ENCODE measurements around the gene PPP1R36. TPM values are rescaled to one million over a fixed set of nuclear protein-coding genes. Genes with fewer than 3 reads are reported as not detected.

The PPP1R36 gene
- total and polyA plus RNA-seq, 2 of the 13 experiments (the other 11 are each of a cell fraction or from before 2014, with no cell fraction given), result 0.11 to 0.17 TPM

DNA sequence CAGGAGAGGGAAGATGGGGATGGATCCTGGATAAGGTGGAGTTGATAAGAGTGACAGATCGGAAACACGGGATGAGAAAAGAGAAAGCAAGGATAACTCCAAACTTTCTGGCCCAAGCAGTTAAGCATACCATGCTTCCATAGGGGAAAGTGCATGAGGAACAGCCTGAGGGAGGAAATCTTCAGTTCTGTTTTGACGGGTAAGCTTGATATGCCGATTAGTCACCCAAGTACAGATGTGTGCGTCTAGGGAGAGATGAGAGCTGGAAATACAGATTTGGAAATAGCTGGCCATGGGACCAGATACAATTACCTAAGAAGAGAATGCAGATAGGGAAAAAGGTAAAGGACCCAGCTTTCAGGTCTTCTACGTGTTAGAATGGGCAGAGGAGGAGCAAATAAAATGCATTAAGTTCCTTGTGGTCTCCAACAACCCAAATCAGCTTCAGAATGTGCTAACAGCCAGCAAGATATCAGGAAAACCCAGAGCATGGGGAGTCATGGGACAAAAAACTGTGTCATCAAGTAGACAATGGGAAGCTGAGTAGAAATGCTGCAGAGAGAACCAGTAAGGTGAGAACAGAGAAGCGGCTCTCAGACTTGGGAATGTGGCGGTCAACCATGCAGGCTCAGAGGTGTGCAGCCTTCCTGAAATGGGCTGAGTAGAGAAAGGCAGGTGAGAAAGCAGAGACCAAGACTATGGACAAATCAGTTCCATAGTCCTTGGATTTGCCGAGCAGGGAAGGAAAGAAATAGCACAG is 56.3 kb downstream of the PPP1R36 start:
- intact Hi-C loops (cut with micrococcal nuclease; ENCODE audit: unreplicated experiment), result no loop called here
- Histone ChIP-seq H3K79me2 (ENCODE audit: insufficient read depth, low read length) (no peaks in the 10 kb centered on the region), H3K9ac (ENCODE audit: insufficient read depth, low read depth, low read length) (no peak overlapping the region), H3K27me3 (ENCODE audit: control insufficient read depth in 1 of 2, insufficient read depth in 2 of 2, low read length in 2 of 2) (0 out of 5 replicates have a peak, but pooled peaks cover 0 to 3% of the 10 kb centered on the region in 2 experiments), H3K4me2 (ENCODE audit: low read depth, low read length) (no peak overlapping the region), H2AFZ (ENCODE audit: low read length) (no peak overlapping the region), H3K36me3 (replicated peaks in 1 of 2; ENCODE audit: control insufficient read depth in 1 of 2, insufficient read depth in 2 of 2, low read length in 2 of 2) (no peaks in the 10 kb centered on the region), H3K4me1 (ENCODE audit: insufficient read depth, low read length) (peaks cover 10% of the 10 kb centered on the region; the same call in 1 of the 2 replicates), H3K27ac (ENCODE audit: extremely low read length, insufficient read depth, low read length) (no peak overlapping the region), H3K4me3 (replicated peaks in 1 of 3; ENCODE audit: insufficient read depth in 1 of 3, low read depth in 2 of 3, low read length in 3 of 3) (no peak overlapping the region), H4K20me1 (ENCODE audit: insufficient read depth, low read length) (no peaks in the 10 kb centered on the region), H3K9me3 (ENCODE audit: low read length) (no peaks in the 10 kb centered on the region)
- TF ChIP-seq KLF12 (CRISPR knock-in tag; IDR thresholded peaks at IDR 0.05; ENCODE audit: borderline replicate concordance), result no peak
- TF ChIP-seq, protein P1, sequence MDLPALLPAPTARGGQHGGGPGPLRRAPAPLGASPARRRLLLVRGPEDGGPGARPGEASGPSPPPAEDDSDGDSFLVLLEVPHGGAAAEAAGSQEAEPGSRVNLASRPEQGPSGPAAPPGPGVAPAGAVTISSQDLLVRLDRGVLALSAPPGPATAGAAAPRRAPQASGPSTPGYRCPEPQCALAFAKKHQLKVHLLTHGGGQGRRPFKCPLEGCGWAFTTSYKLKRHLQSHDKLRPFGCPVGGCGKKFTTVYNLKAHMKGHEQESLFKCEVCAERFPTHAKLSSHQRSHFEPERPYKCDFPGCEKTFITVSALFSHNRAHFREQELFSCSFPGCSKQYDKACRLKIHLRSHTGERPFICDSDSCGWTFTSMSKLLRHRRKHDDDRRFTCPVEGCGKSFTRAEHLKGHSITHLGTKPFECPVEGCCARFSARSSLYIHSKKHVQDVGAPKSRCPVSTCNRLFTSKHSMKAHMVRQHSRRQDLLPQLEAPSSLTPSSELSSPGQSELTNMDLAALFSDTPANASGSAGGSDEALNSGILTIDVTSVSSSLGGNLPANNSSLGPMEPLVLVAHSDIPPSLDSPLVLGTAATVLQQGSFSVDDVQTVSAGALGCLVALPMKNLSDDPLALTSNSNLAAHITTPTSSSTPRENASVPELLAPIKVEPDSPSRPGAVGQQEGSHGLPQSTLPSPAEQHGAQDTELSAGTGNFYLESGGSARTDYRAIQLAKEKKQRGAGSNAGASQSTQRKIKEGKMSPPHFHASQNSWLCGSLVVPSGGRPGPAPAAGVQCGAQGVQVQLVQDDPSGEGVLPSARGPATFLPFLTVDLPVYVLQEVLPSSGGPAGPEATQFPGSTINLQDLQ (CRISPR knock-in tag; IDR thresholded peaks at IDR 0.05), result no peak
- no peak for TF ChIP-seq SMAD9 (CRISPR knock-in tag; IDR thresholded peaks at IDR 0.05)
- TF ChIP-seq ZSCAN22 (CRISPR knock-in tag; IDR thresholded peaks at IDR 0.05), result no peak
- FAIRE-seq (no peak), ATAC-seq (no peak), DNase-seq (ENCODE audit: low spot score) (no peak)
- in situ Hi-C loops (cut with HindIII; ENCODE audit: extremely low pct_ligation_motif_present, low pct_unique_long_range_greater_than_20kb), result no loop called here
- 72% methylated on average over 9 of the region's 9 CpGs for WGBS (ENCODE audit: low lambda C conversion rate)
- CTCF ChIA-PET (ENCODE audit: low intra/inter-chr PET ratio, low total read pairs), result no interaction called here
- no TSS peak for BruUV-seq (replicated peaks)
- POLR2A ChIA-PET, result no interaction called here

All from HepG2 (cell line).